PC-9 (cell line): ENCODE data around the gene PTCHD4. TPM values are rescaled to one million over a fixed set of nuclear protein-coding genes. Genes with fewer than 3 reads are reported as not detected.
A peak's percentile ranks its signal among the peaks of the same experiment; 100 is the strongest.

ENCODE experiments used
- BruUV-seq: library from RNA; stranded (reverse); fragments of 400-500 nt; replicated peaks from 2 replicates; lab custom pipeline; 2021; lab: Mats Ljungman, UMichigan
- CTCF ChIA-PET: fragments of 300-600 bp; sonication (Branson Sonifier 250); formaldehyde crosslinking; loops from one replicate; lab custom pipeline; 2022; ENCODE audit warnings: antibody characterized with exemption; lab: Charles Lee
- POLR2A ChIA-PET: fragments of 300-600 bp; sonication (Branson Sonifier 250); formaldehyde crosslinking; loops from one replicate; lab custom pipeline; 2022; ENCODE audit warnings: antibody characterized with exemption; ENCODE audit not compliant: unreplicated experiment; lab: Charles Lee
- DNase-seq, 2 experiments: peaks; one replicate each; pipeline versions ENCODE4 v3.0.0 to v3.0.0-alpha.2; 2015 to 2022; ENCODE audit warnings: mixed read lengths in 1 of 2
- H2AFZ ChIP-seq: fragments of 200-600 bp; sonication (generic); 2 replicates; pipeline ENCODE4 v1.8.1; 2017; ENCODE audit warnings: antibody characterized with exemption
- H3F3A ChIP-seq: fragments of 200-600 bp; sonication (generic); 2 replicates; pipeline ENCODE4 v1.8.1; 2017; ENCODE audit warnings: antibody characterized with exemption, mild to moderate bottlenecking, low read depth; ENCODE audit not compliant: insufficient read depth
- H3K27ac ChIP-seq: fragments of 200-600 bp; sonication (generic); 2 replicates; pipeline ENCODE4 v1.6.1; 2016; ENCODE audit warnings: mixed run types
- H3K27me3 ChIP-seq: fragments of 200-600 bp; sonication (generic); 2 replicates; pipeline ENCODE4 v1.6.1; 2016; ENCODE audit warnings: low read depth, mixed run types; ENCODE audit not compliant: insufficient read depth
- H3K36me3 ChIP-seq: fragments of 200-600 bp; sonication (generic); 2 replicates; pipeline ENCODE4 v1.6.1; 2016; ENCODE audit warnings: low read depth, mixed run types
- H3K4me1 ChIP-seq: fragments of 200-600 bp; sonication (generic); replicated peaks from 2 replicates; pipeline ENCODE4 v1.6.1; 2016; ENCODE audit warnings: mixed run types; ENCODE audit not compliant: insufficient read depth
- H3K4me2 ChIP-seq: fragments of 200-600 bp; sonication (generic); 2 replicates; pipeline ENCODE4 v1.6.1; 2017; ENCODE audit warnings: mixed run types
- H3K4me3 ChIP-seq: fragments of 200-600 bp; sonication (generic); 2 replicates; pipeline ENCODE4 v1.6.1; 2016; ENCODE audit warnings: mixed run types
- H3K79me2 ChIP-seq: fragments of 200-600 bp; sonication (generic); 2 replicates; pipeline ENCODE4 v1.6.1; 2017; ENCODE audit warnings: low read depth, mixed run types
- H3K9me2 ChIP-seq: fragments of 200-600 bp; sonication (generic); 2 replicates; pipeline ENCODE4 v1.8.1; 2017; ENCODE audit warnings: mild to moderate bottlenecking; ENCODE audit not compliant: insufficient read depth
- H3K9me3 ChIP-seq: fragments of 200-600 bp; sonication (generic); 2 replicates; pipeline ENCODE4 v1.8.1; 2016; ENCODE audit warnings: low read depth; ENCODE audit not compliant: insufficient read depth
- H4K20me1 ChIP-seq: fragments of 200-600 bp; sonication (generic); 2 replicates; pipeline ENCODE4 v1.8.1; 2017; ENCODE audit not compliant: insufficient read depth
- CTCF ChIP-seq: fragments of 200-600 bp; sonication (generic); conservative IDR thresholded peaks from 2 replicates; pipeline ENCODE4 v1.6.1; 2017; ENCODE audit warnings: mixed run types, antibody characterized with exemption, mild to moderate bottlenecking, moderate library complexity
- EZH2 ChIP-seq: fragments of 200-600 bp; sonication (generic); IDR thresholded peaks from 2 replicates; pipeline ENCODE4 v1.8.0; 2017; ENCODE audit warnings: antibody characterized with exemption, low read depth
- intact Hi-C: fragments of 100-400 bp; cut with micrococcal nuclease; formaldehyde crosslinking; loops from one replicate; pipeline ENCODE4 v1.10.0; 2022; ENCODE audit not compliant: unreplicated experiment
- total RNA-seq: library from RNA; stranded (reverse); gene quantifications from 2 replicates; pipeline ENCODE4 v1.2.3, GENCODE V29; 2021

PTCHD4 gene
- total RNA-seq, 1 experiment from 2014 or later: 0.15 TPM

GRCh38 chr6:48098923-48099322 is 12.1 kb downstream of the PTCHD4 start:
- H3F3A ChIP-seq: no peaks in the 10 kb centered on the region
- H3K9me2 ChIP-seq: no peaks in the 10 kb centered on the region
- ChIA-PET POLR2A (no interaction called here), CTCF (no interaction called here)
- no peak for TF ChIP-seq EZH2
- TF ChIP-seq CTCF: no peak
- no peak overlapping the region for H2AFZ ChIP-seq
- no peak overlapping the region for H3K27ac ChIP-seq
- no peak overlapping the region for H3K4me2 ChIP-seq
- no peaks in the 10 kb centered on the region for H3K36me3 ChIP-seq
- H3K27me3 ChIP-seq: no peaks in the 10 kb centered on the region
- H4K20me1 ChIP-seq: no peaks in the 10 kb centered on the region
- BruUV-seq: no TSS peak
- intact Hi-C loops: no loop called here
- no peaks in the 10 kb centered on the region for H3K9me3 ChIP-seq
- H3K4me1 ChIP-seq: no peaks in the 10 kb centered on the region
- H3K79me2 ChIP-seq: no peaks in the 10 kb centered on the region
- DNase-seq: no peak
- no peak overlapping the region for H3K4me3 ChIP-seq

- Histone ChIP-seq H2AFZ (no peak overlapping the region), H3K36me3 (no peaks in the 10 kb centered on the region), H3F3A (no peaks in the 10 kb centered on the region), H3K27ac (no peak overlapping the region), H4K20me1 (no peaks in the 10 kb centered on the region), H3K79me2 (no peaks in the 10 kb centered on the region), H3K4me2 (no peak overlapping the region), H3K4me3 (no peak overlapping the region), H3K9me3 (no peaks in the 10 kb centered on the region), H3K4me1 (no peaks in the 10 kb centered on the region), H3K9me2 (no peaks in the 10 kb centered on the region), H3K27me3 (no peaks in the 10 kb centered on the region)
- no TSS peak for BruUV-seq
- CTCF ChIA-PET: no interaction called here
- DNase-seq: no peak
- TF ChIP-seq EZH2: no peak
- intact Hi-C loops: no loop called here
- POLR2A ChIA-PET: no interaction called here
These were observed 18.3 kb downstream of the PTCHD4 start for GRCh38 chr6:48092550-48093217.

GRCh38 chr6:48090546-48090945 is 20.5 kb downstream of the PTCHD4 start:
- DNase-seq: no peak
- BruUV-seq: no TSS peak
- H3K79me2 ChIP-seq: no peaks in the 10 kb centered on the region
- ChIA-PET CTCF (interaction anchor here (0.6 kb wide), 1 partner anchor 1173 kb away, joined by 3 read pairs; no protein-coding TSS in a partner anchor), POLR2A (no interaction called here)
- no peak overlapping the region for H3K27ac ChIP-seq
- H3F3A ChIP-seq: no peaks in the 10 kb centered on the region
- TF ChIP-seq EZH2 (no peak), CTCF (no peak)
- H3K9me3 ChIP-seq: no peaks in the 10 kb centered on the region
- H3K36me3 ChIP-seq: no peaks in the 10 kb centered on the region
- no peak overlapping the region for H3K4me3 ChIP-seq
- no peak overlapping the region for H3K4me2 ChIP-seq
- H3K9me2 ChIP-seq: no peaks in the 10 kb centered on the region
- intact Hi-C loops: no loop called here
- H3K4me1 ChIP-seq: no peaks in the 10 kb centered on the region
- H3K27me3 ChIP-seq: no peaks in the 10 kb centered on the region
- no peaks in the 10 kb centered on the region for H4K20me1 ChIP-seq
- 0 out of 2 replicates have a peak overlapping the region, but pooled peaks have one; percentile 41 for H2AFZ ChIP-seq
